CD14-positive monocyte (primary cell): ENCODE data around the gene APP. TPM values are rescaled to one million over a fixed set of nuclear protein-coding genes. Genes with fewer than 3 reads are reported as not detected.

Source experiments
- DNase-seq, 3 donors: peaks; one replicate each; pipeline ENCODE4 v3.0.0-alpha.2; 2011 to 2022
- H2AFZ ChIP-seq: 2 replicates; pipeline ENCODE4 v1.6.0; 2012; ENCODE audit warnings: mild to moderate bottlenecking, low read depth, low read length, inconsistent platforms; ENCODE audit not compliant: insufficient read depth, poor library complexity, severe bottlenecking
- H3K27ac ChIP-seq, 2 donors: 1 replicate in 1 of 2; 2 replicates in 1 of 2; pipeline ENCODE4 v1.5.1; 2012 to 2013; ENCODE audit warnings: low read length in 2 of 2, control low read depth in 1 of 2, inconsistent platforms in 1 of 2, low read depth in 1 of 2, mild to moderate bottlenecking in 1 of 2
- H3K27me3 ChIP-seq, 2 donors: one replicate each; pipeline versions ENCODE4 v1.6.0 to v1.6.1; 2011 to 2013; ENCODE audit warnings: low read length in 2 of 2; ENCODE audit not compliant: control insufficient read depth in 2 of 2, insufficient read depth in 2 of 2
- H3K36me3 ChIP-seq, 2 donors: replicated peaks in 1 of 2; 1 replicate in 1 of 2; 2 replicates in 1 of 2; pipeline versions ENCODE4 v1.5.1 to v1.6.1; 2012 to 2013; ENCODE audit warnings: low read length in 2 of 2, control low read depth in 1 of 2, inconsistent platforms in 1 of 2, mild to moderate bottlenecking in 1 of 2; ENCODE audit not compliant: insufficient read depth in 2 of 2, control insufficient read depth in 1 of 2
- H3K4me1 ChIP-seq, 2 donors: 1 replicate in 1 of 2; 2 replicates in 1 of 2; pipeline versions ENCODE4 v1.5.1 to v1.6.1; 2012 to 2013; ENCODE audit warnings: low read length in 2 of 2, control low read depth in 1 of 2, inconsistent platforms in 1 of 2, mild to moderate bottlenecking in 1 of 2, moderate library complexity in 1 of 2; ENCODE audit not compliant: insufficient read depth in 2 of 2, control insufficient read depth in 1 of 2
- H3K4me2 ChIP-seq: replicated peaks from 2 replicates; pipeline ENCODE3; 2012; ENCODE audit warnings: low read length, moderate library complexity, mild to moderate bottlenecking; ENCODE audit not compliant: poor library complexity, severe bottlenecking; ENCODE audit errors: extremely low read depth
- H3K4me3 ChIP-seq, 3 experiments: fragments of 200-600 bp in 1 of 3; sonication (generic) in 1 of 3; replicated peaks in 1 of 3; 1 replicate in 2 of 3; 2 replicates in 1 of 3; pipeline ENCODE4 v1.5.1; 2011 to 2013; ENCODE audit warnings: low read length in 3 of 3, mild to moderate bottlenecking in 3 of 3, control low read depth in 2 of 3, low read depth in 2 of 3, inconsistent platforms in 1 of 3, moderate library complexity in 1 of 3
- H3K79me2 ChIP-seq: 2 replicates; pipeline ENCODE4 v1.6.0; 2012; ENCODE audit warnings: mild to moderate bottlenecking, control low read depth, inconsistent platforms, low read length, moderate library complexity; ENCODE audit not compliant: insufficient read depth
- H3K9ac ChIP-seq: 2 replicates; pipeline ENCODE4 v1.6.0; 2017; ENCODE audit warnings: low read length, mild to moderate bottlenecking; ENCODE audit not compliant: insufficient read depth, poor library complexity, severe bottlenecking
- H3K9me3 ChIP-seq, 2 donors: replicated peaks in 1 of 2; 1 replicate in 1 of 2; 2 replicates in 1 of 2; pipeline versions ENCODE4 v1.5.1 to v1.6.1; 2012 to 2013; ENCODE audit warnings: low read length in 2 of 2, control low read depth in 1 of 2; ENCODE audit not compliant: control insufficient read depth in 1 of 2, insufficient read depth in 1 of 2
- H4K20me1 ChIP-seq: 2 replicates; pipeline ENCODE4 v1.6.0; 2012; ENCODE audit warnings: mild to moderate bottlenecking, low read length, control low read depth, moderate library complexity; ENCODE audit not compliant: insufficient read depth
- H3K27ac Mint-ChIP-seq, 7 donors: one replicate each; pipeline ENCODE4 v1.8.0; 2020; ENCODE audit warnings: mild to moderate bottlenecking in 7 of 7, mixed read lengths in 7 of 7, moderate library complexity in 6 of 7, inconsistent platforms in 2 of 7
- H3K27me3 Mint-ChIP-seq, 3 donors: one replicate each; pipeline ENCODE4 v1.8.0; 2021 to 2022; ENCODE audit warnings: low read depth in 3 of 3, mild to moderate bottlenecking in 3 of 3, mixed read lengths in 3 of 3, moderate library complexity in 3 of 3, inconsistent platforms in 1 of 3
- H3K36me3 Mint-ChIP-seq, 2 donors: one replicate each; pipeline ENCODE4 v1.8.0; 2020; ENCODE audit warnings: mixed read lengths in 2 of 2, inconsistent platforms in 1 of 2, mild to moderate bottlenecking in 1 of 2
- H3K4me1 Mint-ChIP-seq: one replicate; pipeline ENCODE4 v1.8.0; 2020; ENCODE audit warnings: mild to moderate bottlenecking, mixed read lengths
- H3K4me3 Mint-ChIP-seq, 2 donors: one replicate each; pipeline ENCODE4 v1.8.0; 2020; ENCODE audit warnings: mild to moderate bottlenecking in 2 of 2, mixed read lengths in 2 of 2, moderate library complexity in 1 of 2
- H3K9me3 Mint-ChIP-seq, 7 donors: one replicate each; pipeline ENCODE4 v1.8.0; 2020 to 2022; ENCODE audit warnings: mixed read lengths in 7 of 7, mild to moderate bottlenecking in 6 of 7, moderate library complexity in 6 of 7, inconsistent platforms in 2 of 7
- CTCF ChIP-seq: fragments of 200-600 bp; IDR thresholded peaks from one replicate; pipeline ENCODE4 v1.8.0; 2022; ENCODE audit warnings: antibody characterized with exemption, mild to moderate bottlenecking
- WGBS: methylation state at CpG from one replicate; pipeline ENCODE4 v1.1.5; 2013; ENCODE audit warnings: missing lambda C conversion rate; ENCODE audit not compliant: insufficient coverage; 5-methylcytosine and 5-hydroxymethylcytosine counted together
- intact Hi-C, 2 donors: fragments of 100-400 bp; cut with micrococcal nuclease; formaldehyde crosslinking; loops; one replicate each; pipeline versions ENCODE4 v1.15.0 to v1.15.1; 2023
- polyA plus RNA-seq, 3 donors: library from polyadenylated mRNA; depleted of rRNA in 1 of 3; unstranded in 2 of 3; stranded (reverse) in 1 of 3; fragments of 300-500 nt in 2 of 3; fragments of >200 nt in 1 of 3; fragmentation: Illumina TruSeq in 2 of 3; gene quantifications; 1 replicate in 2 of 3; 2 replicates in 1 of 3; pipeline ENCODE4 v1.2.3, GENCODE V29; 2012 to 2021

APP gene
- polyA plus RNA-seq, 3 donors = 28.0 to 118 (median 35.1) TPM

GRCh38 chr21:25955646-25956045 lies 214.9 kb downstream of the APP start:
- Mint-ChIP-seq H3K9me3 (no peaks in the 10 kb centered on the region), H3K4me1 (peaks cover 2% of the 10 kb centered on the region), H3K36me3 (peaks cover 42 to 60% of the 10 kb centered on the region in 2 donors), H3K4me3 (no peak overlapping the region), H3K27me3 (no peaks in the 10 kb centered on the region), H3K27ac (peak overlapping the region in 1 of 7 donors; percentile 6)
- no peaks in the 10 kb centered on the region for H3K4me1 ChIP-seq
- H3K79me2 ChIP-seq = no peaks in the 10 kb centered on the region
- intact Hi-C loops = loop anchor here in 1 of 2 donors (5.0 kb wide), 1 partner anchor 58 kb away; no protein-coding TSS in a partner anchor
- no peaks in the 10 kb centered on the region for H3K27me3 ChIP-seq
- H3K36me3 ChIP-seq = peaks cover 19 to 47% of the 10 kb centered on the region in 2 donors
- H4K20me1 ChIP-seq = no peaks in the 10 kb centered on the region
- DNase-seq = no peak
- H3K9ac ChIP-seq = no peak overlapping the region
- TF ChIP-seq CTCF = no peak
- no peaks in the 10 kb centered on the region for H3K9me3 ChIP-seq
- H2AFZ ChIP-seq = no peak overlapping the region
- 98% methylated on average over 7 of the region's 11 CpGs for WGBS
- H3K4me3 ChIP-seq = no peak overlapping the region
- H3K4me2 ChIP-seq = no peak overlapping the region
- no peak overlapping the region for H3K27ac ChIP-seq

- Mint-ChIP-seq H3K4me3 (no peak overlapping the region), H3K9me3 (no peaks in the 10 kb centered on the region), H3K4me1 (peaks cover 2% of the 10 kb centered on the region), H3K27ac (peak overlapping the region in 1 of 7 donors; percentile 50), H3K27me3 (no peaks in the 10 kb centered on the region), H3K36me3 (peaks cover 43 to 51% of the 10 kb centered on the region in 2 donors)
- intact Hi-C loops = no loop called here
- H3K4me1 ChIP-seq = no peaks in the 10 kb centered on the region
- no peaks in the 10 kb centered on the region for H3K79me2 ChIP-seq
- DNase-seq = no peak
- H3K9me3 ChIP-seq = no peaks in the 10 kb centered on the region
- no CpG with 5 or more reads among the region's 2 CpGs for whole genome bisulfite sequencing
- H3K9ac ChIP-seq = no peak overlapping the region
- H3K36me3 ChIP-seq = peaks cover 17 to 37% of the 10 kb centered on the region in 2 donors
- no peak overlapping the region for H2AFZ ChIP-seq
- no peaks in the 10 kb centered on the region for H4K20me1 ChIP-seq
- peak overlapping the region in 1 of 2 donors; percentile 0 for H3K27ac ChIP-seq
- no peaks in the 10 kb centered on the region for H3K27me3 ChIP-seq
- H3K4me2 ChIP-seq = no peak overlapping the region
- TF ChIP-seq CTCF = no peak
- H3K4me3 ChIP-seq = no peak overlapping the region
Observed at GRCh38 chr21:25953659-25954058, 216.9 kb downstream of the APP start.
